Activated T-cell treated with anti-CD3 and anti-CD28 coated beads, Interleukin-2, amount 50 U/mL, for 24 hours (primary cell): ENCODE results near the gene ARHGAP26.
"Not testable (repeated sequence)": the region's sequence is repeated elsewhere in the genome, so short reads cannot be mapped to it uniquely, and the experiment has no call there.

ENCODE experiments used
- DNase-seq: peaks from one replicate; pipeline ENCODE4 v3.0.0-alpha.2; 2020
- H3K27ac Mint-ChIP-seq: 2 replicates; pipeline ENCODE4 v1.8.0; 2020; ENCODE audit warnings: mild to moderate bottlenecking, mixed read lengths
- H3K27me3 Mint-ChIP-seq: 2 replicates; pipeline ENCODE4 v1.8.0; 2020; ENCODE audit warnings: mixed read lengths
- H3K36me3 Mint-ChIP-seq: 2 replicates; pipeline ENCODE4 v1.8.0; 2020; ENCODE audit warnings: low read depth, mixed read lengths
- H3K4me1 Mint-ChIP-seq: 2 replicates; pipeline ENCODE4 v1.8.0; 2020; ENCODE audit warnings: low read depth, mixed read lengths
- H3K4me3 Mint-ChIP-seq: 2 replicates; pipeline ENCODE4 v1.8.0; 2020; ENCODE audit warnings: mild to moderate bottlenecking, moderate library complexity, mixed read lengths
- H3K9me3 Mint-ChIP-seq: 2 replicates; pipeline ENCODE4 v1.8.0; 2020; ENCODE audit warnings: mixed read lengths

The ARHGAP26 gene

DNA sequence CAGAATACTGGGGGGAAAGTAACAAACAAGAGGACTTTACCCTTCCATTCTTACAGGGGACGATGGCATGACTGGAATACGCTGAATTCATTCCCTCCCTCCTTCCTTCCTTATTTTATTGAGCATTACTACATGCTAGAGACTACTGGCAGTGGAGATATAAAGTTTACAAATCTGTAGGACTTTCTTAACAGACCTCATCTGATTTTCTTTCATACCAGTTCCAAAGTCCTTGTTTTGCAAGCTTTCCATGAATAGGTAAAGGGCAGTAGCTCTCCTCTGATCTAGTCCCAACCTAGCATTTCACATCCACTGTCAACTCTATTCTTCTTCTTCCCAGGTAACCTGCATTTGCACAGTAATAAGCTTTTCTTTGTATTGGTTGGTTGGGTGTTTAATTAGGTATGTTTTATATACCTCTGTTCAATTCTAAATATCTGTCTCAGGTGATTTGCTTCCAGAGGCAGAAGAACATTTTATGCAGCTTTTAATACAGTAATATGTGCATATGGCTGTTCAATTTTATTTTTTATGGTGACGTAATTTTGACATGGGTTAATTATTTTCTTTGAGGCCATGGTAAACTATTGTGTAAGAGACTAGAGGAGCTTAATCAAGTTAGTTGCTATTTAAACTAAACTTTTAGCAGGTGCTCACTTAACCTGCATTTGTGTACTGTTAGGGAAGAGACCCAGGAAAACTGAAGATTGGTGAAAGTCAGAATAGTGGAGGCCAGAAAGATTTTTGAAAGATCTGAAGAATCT lies 150.9 kb downstream of the ARHGAP26 start:
- no peaks in the 10 kb centered on the region for H3K27me3 Mint-ChIP-seq
- peaks cover 35% of the 10 kb centered on the region for H3K4me1 Mint-ChIP-seq
- no peaks in the 10 kb centered on the region for H3K9me3 Mint-ChIP-seq
- no peak overlapping the region for H3K4me3 Mint-ChIP-seq
- DNase-seq: no peak
- H3K36me3 Mint-ChIP-seq: peaks cover 13% of the 10 kb centered on the region
- no peak overlapping the region for H3K27ac Mint-ChIP-seq

DNA sequence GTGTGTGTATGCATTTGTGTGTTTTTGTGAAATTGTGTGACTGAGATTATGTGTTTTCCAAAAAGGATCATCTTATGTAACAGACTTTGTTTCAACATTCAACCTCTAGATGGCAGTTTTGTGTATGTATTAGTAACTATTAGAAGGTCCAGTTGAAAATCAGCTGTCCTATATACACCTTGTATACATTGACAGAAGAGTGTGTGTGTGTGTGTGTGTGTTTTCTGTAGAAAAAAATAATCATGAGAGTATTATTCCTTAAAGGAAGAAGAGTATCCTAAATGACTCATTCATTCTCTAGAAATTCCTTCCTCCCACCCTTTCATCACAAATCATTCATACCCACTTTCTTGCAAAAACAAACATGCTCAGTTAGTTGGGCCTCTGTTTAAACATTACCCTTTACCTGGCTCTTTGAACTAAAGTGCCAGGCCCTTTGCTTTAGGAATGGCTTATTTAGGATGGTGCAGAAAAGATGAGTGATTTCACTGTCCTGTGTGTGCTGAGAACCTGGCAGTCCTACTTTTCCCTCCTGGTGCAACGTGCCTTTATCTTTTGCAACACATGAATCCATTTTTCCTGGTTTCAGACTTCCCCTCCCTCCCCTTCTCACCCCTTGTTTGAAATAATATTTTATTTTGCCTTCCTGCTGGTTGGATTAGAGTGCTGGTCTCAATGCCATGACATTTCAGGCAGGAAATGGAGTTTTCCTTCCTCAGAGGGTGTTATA lies 152.2 kb downstream of the ARHGAP26 start:
- peaks cover 8% of the 10 kb centered on the region for H3K36me3 Mint-ChIP-seq
- no peaks in the 10 kb centered on the region for H3K27me3 Mint-ChIP-seq
- no peak overlapping the region for H3K27ac Mint-ChIP-seq
- no peaks in the 10 kb centered on the region for H3K9me3 Mint-ChIP-seq
- no peak for DNase-seq
- H3K4me3 Mint-ChIP-seq: no peak overlapping the region
- peaks cover 41% of the 10 kb centered on the region for H3K4me1 Mint-ChIP-seq

DNA sequence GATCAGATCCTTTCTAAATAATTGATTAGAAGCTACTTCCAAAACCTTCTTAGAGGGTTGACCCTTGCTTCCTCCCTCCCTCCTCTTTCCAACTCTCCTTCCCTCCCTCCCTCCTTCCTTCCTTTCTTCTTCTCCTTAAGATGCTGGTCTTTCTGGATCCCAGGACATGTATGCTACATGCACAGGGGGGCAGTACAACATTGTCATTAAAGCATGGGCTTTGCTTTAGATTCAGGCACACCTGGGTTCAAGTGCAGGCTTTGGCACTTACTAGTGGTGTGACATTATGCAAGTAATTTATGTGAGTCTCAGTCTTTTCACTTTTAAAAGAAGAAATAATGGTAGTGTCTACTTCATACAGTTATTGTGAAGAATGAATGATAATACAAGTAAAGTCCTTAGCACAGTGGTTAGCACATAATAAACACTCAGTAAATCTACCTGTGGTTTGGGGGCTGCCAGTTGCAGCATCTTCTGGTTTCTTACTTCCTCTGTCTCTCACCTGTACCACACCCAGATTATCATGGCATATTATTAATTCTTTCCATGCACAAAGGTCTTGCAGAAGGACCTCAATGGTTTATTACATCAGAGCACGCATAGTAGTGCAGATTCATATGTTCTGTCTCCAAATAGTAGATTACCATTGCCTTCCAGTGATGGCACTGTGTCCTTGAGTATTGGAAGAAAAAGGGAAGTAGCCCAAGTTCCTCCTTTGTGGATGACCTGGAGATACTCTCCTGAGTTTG lies 154.1 kb downstream of the ARHGAP26 start:
- H3K4me3 Mint-ChIP-seq: no peak overlapping the region
- no peak for DNase-seq
- peaks cover 41% of the 10 kb centered on the region for H3K4me1 Mint-ChIP-seq
- no peak overlapping the region for H3K27ac Mint-ChIP-seq
- peaks cover 3% of the 10 kb centered on the region for H3K36me3 Mint-ChIP-seq
- H3K9me3 Mint-ChIP-seq: no peaks in the 10 kb centered on the region
- no peaks in the 10 kb centered on the region for H3K27me3 Mint-ChIP-seq

DNA sequence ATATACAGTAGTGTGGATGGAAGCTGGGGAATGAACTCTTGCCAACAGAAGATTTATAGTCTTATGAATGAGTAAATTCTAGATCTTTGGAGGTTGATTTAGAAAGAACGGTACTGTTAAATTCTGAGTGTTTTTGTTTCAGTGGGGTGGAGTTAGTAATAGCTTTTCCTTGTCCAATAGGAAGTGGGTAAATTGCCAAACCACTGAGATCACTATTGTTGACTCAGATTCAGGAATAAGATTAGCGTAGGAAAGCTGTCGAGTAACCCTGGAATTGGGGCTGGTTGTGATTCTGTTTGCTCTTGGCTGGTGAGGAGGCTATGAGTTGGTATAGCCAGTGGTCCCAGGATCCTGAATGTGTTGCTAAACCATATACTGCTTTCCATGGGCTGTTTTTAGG lies 155.6 kb downstream of the ARHGAP26 start:
- Mint-ChIP-seq H3K27me3 (no peaks in the 10 kb centered on the region), H3K4me1 (peaks cover 52% of the 10 kb centered on the region), H3K4me3 (no peak overlapping the region), H3K9me3 (no peaks in the 10 kb centered on the region), H3K36me3 (peaks cover 6% of the 10 kb centered on the region), H3K27ac (no peak overlapping the region)
- DNase-seq: no peak

DNA sequence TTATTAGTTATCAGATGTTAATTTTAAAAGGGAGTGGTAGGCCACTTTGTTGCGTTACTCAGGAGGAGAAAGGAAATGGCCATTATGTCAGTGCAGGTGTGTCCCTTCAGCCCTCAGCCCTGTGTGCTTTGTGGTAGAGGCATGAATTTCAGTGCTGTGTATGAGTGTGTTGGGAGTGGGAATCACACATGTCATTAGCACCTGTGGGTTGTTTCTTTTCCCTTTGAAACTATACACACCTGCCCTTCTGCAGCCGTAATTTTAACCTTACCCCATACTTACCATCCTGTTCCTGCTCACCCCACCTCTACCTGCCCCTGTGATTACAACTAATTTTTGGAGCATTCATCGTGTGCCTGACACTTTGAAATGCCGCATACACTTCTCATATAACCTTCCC lies 156.4 kb downstream of the ARHGAP26 start:
- peaks cover 51% of the 10 kb centered on the region for H3K4me1 Mint-ChIP-seq
- no peak overlapping the region for H3K4me3 Mint-ChIP-seq
- H3K27me3 Mint-ChIP-seq: no peaks in the 10 kb centered on the region
- no peaks in the 10 kb centered on the region for H3K9me3 Mint-ChIP-seq
- no peak for DNase-seq
- peaks cover 14% of the 10 kb centered on the region for H3K36me3 Mint-ChIP-seq
- H3K27ac Mint-ChIP-seq: no peak overlapping the region

DNA sequence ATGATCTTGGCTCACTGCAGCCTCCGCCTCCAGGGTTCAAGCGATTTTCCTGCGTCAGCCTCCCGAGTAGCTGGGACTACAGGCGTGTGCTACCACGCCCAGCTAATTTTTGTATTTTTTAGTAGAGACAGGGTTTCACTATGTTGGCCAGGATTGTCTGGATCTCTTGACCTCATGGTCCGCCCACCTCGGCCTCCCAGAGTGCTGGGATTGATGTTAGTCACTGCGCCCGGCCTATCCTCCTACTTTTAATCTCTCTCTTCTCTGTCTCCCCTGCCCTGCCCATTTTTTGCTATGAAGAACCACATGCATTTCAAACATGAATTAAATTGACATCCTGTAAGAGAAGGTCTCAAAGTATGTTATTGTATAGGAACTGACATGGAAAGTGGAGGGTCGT lies 158.8 kb downstream of the ARHGAP26 start:
- Mint-ChIP-seq H3K36me3 (peaks cover 34% of the 10 kb centered on the region), H3K27ac (peak overlapping the region; percentile 26), H3K4me1 (peaks cover 38% of the 10 kb centered on the region)
- H3K27me3 Mint-ChIP-seq, H3K4me3 Mint-ChIP-seq, H3K9me3 Mint-ChIP-seq, DNase-seq: not testable (repeated sequence)

DNA sequence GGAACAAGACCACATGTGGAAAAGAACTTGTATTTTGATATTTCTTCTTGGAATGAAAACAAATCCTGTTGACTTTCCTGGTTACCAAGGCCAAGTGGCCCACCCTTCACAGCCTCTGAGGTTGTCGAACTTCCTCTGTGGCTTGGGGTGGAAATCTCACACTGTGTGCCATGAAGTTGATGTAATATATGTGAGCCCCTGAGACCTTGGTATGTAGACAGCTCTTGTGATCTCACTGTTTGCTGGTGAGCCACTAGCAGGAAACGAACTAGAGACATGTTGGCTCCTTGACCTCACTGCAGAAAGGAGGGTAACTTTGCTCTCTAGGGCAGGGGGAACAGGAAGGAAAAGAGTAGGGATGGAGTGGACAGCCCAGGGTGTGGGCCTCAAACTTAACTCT lies 159.4 kb downstream of the ARHGAP26 start:
- DNase-seq: no peak
- Mint-ChIP-seq H3K27me3 (no peaks in the 10 kb centered on the region), H3K36me3 (peaks cover 39% of the 10 kb centered on the region), H3K27ac (no peak overlapping the region), H3K9me3 (no peaks in the 10 kb centered on the region), H3K4me1 (peaks cover 36% of the 10 kb centered on the region), H3K4me3 (no peak overlapping the region)

DNA sequence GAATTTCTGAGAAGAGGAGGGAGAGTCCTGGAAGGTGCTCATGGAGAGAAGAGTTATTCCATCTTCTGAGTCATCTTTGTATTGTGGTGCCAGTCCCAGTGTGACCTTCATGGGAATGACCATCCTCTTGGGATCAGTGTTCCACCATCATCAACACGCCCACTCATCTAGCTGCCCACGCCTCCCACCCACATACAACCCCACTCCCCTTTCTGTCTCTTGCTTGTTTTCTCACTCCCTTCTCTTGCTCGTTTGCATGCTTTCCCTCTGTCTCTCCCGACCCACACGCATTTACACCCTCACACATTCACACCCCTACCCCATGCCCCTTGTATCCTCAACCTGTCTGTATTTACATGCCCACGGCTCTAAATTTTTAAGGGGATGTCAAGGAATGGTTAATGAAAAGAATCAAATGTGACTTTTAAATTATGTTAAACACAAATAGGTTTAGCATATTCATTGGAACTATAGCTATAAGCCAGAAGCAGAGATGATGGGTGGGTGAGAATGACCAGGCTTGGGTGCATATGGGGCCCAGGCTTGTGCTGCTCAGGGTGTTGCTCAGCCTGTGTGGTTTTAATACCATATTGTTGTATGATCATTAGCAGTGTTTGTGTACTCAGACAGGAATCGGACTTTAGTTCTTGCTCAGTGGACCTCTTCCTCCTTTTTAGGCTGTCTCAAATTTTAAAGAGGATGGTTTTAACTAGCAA lies 160.4 kb downstream of the ARHGAP26 start:
- H3K27me3 Mint-ChIP-seq: no peaks in the 10 kb centered on the region
- no peak for DNase-seq

DNA sequence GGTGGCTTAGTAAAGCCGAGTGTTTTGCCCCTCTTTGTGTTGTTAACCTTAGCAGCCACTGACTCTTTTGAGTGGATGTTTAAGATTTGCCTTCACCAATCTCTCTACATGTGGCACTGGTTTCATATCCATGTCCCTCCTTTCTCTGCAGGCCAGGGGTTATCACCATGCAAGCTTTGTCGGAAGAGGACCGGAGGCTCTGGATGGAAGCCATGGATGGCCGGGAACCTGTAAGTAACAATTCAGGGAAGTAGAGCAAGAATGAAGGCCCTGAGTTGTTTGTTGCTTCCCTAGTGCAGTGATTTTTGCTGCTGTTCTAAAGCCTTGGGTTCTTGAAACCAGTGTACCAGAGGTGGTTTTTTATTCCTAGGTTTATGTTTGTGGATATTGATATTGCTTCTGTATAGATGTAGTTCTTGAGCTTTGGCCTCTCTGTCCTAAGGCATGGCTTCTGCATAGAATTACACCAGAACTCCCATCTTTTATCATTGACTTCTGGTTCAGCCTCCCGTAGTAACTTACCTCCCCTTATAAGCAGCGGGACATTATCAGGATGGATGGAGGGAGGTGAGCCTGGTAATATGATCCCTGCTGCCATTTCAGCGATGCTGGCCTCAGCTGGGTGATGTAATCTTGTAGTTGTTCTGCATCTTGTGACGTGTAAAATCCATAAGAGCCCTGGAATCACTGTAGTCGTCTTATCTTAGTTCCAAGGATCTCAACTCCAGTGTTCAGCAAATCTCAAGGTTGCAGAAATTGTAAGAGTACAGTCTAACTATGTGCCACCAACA lies 161.9 kb downstream of the ARHGAP26 start:
- Mint-ChIP-seq H3K4me3 (no peak overlapping the region), H3K9me3 (no peaks in the 10 kb centered on the region), H3K4me1 (peaks cover 30% of the 10 kb centered on the region), H3K27me3 (no peaks in the 10 kb centered on the region), H3K36me3 (peaks cover 42% of the 10 kb centered on the region), H3K27ac (no peak overlapping the region)
- DNase-seq: no peak

More for the DNA sequence above, 160.4 kb downstream of the ARHGAP26 start:
- peaks cover 33% of the 10 kb centered on the region for H3K4me1 Mint-ChIP-seq
- H3K27ac Mint-ChIP-seq: no peak overlapping the region
- H3K36me3 Mint-ChIP-seq: peaks cover 42% of the 10 kb centered on the region
- H3K9me3 Mint-ChIP-seq: no peaks in the 10 kb centered on the region
- no peak overlapping the region for H3K4me3 Mint-ChIP-seq

DNA sequence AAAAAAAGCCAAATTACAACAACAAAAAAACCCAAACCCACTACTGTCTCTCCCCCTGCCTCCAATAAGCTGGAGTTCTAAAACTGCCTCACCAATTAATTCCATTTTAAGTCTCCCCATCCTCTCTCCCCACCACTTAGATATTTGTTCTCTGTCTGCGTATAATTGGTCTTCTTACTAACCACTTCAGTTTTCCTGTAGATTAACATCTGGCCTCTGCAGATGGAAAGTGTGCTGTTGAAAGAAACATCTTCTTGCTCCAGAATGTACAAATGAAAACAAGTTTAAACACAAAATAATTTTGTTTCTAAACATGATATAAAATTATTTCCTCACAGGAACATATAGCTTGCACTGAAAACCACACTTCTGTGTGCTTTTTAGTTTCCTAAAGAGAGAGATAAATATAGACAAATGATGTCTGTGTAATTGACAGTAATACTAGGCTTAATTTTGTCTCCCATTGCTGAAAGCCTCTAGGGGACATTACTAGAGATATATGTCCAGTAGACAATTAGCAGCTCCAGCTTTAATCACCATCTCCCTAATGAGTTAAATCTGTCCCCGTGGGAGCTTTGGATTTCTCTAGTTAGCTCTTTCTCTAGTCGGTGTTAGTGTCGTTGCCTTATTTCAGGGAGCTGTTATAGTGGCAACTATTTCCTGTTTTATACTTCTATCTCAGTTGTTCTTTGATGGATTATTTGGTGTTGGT lies 164.0 kb downstream of the ARHGAP26 start:
- Mint-ChIP-seq H3K36me3 (peaks cover 42% of the 10 kb centered on the region), H3K4me1 (peaks cover 30% of the 10 kb centered on the region), H3K4me3 (no peak overlapping the region), H3K27me3 (no peaks in the 10 kb centered on the region), H3K27ac (no peak overlapping the region), H3K9me3 (no peaks in the 10 kb centered on the region)
- no peak for DNase-seq

DNA sequence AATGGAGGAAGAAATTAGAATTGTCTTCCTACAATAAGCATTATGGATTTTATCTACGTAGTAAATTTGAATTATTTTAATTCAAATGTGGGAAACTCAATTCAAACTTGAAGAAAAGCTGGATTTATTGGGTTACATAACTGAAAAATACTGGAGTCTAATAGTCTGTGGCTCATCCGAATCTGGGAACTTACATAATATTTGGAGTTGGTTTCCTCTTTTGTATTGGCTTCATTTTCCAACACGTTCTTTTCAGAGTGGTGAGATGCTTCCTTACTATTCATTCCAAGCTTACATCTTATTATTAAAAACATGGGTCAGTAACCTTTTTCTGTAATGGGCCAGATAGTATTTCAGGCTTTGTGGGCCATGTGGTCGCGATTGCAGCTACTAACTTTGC lies 164.8 kb downstream of the ARHGAP26 start:
- H3K4me3 Mint-ChIP-seq: no peak overlapping the region
- no peak overlapping the region for H3K27ac Mint-ChIP-seq
- peaks cover 42% of the 10 kb centered on the region for H3K36me3 Mint-ChIP-seq
- H3K9me3 Mint-ChIP-seq: no peaks in the 10 kb centered on the region
- H3K4me1 Mint-ChIP-seq: peaks cover 28% of the 10 kb centered on the region
- H3K27me3 Mint-ChIP-seq: no peaks in the 10 kb centered on the region
- no peak for DNase-seq

DNA sequence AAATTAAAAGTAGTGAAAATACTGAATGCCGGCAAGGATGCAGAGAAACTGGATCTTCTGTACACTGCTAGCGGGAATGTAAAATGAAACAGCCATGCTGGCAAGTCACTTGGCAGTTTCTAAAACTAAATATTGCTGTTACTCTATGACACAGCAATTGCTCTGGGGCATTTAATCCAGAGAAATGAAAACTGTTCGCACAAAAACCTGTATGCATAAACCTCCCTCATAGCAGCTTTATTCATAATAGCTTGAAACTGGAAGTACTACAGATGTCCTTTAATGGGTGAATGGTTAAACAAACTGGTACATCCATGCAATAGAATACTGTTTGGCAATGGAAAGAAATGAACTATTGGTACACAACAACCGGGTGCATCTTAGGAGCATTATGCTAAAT lies 167.2 kb downstream of the ARHGAP26 start:
- no peak overlapping the region for H3K27ac Mint-ChIP-seq
- H3K4me1 Mint-ChIP-seq: peaks cover 34% of the 10 kb centered on the region
- no peaks in the 10 kb centered on the region for H3K9me3 Mint-ChIP-seq
- H3K27me3 Mint-ChIP-seq: no peaks in the 10 kb centered on the region
- no peak overlapping the region for H3K4me3 Mint-ChIP-seq
- H3K36me3 Mint-ChIP-seq: peaks cover 20% of the 10 kb centered on the region
- no peak for DNase-seq

DNA sequence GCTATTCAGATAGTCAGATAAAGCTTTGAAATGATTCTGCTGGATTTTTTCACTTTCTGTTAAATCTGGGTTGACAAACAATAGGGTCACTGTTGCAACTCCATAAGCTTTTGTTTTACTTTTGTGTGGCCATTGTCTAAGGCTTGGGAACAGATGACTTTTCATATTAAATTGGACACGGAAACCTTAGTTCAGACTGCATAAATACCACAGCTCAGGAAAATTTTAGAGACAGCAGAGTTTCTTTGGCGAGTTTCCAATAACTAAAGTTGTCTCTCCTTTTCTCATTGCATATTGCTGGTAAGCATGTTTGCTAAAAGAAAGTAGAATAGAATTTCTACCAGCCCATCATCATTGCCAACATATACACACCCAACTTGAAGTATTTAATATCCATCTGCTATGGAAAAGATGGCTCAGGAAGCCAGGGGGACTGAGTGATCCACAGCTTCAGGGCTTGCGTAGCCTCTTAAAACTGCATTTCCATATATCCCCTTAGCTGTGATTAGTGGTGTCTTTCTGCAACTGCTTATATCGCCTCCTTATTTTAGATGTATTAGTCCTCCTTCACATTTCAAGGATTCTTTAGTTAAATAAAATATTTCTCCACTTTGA lies 168.2 kb downstream of the ARHGAP26 start:
- Mint-ChIP-seq H3K4me1 (peaks cover 34% of the 10 kb centered on the region), H3K27ac (no peak overlapping the region), H3K27me3 (no peaks in the 10 kb centered on the region), H3K36me3 (peaks cover 11% of the 10 kb centered on the region), H3K4me3 (no peak overlapping the region), H3K9me3 (no peaks in the 10 kb centered on the region)
- DNase-seq: no peak
